GM21447 (cell line): Measurements from ENCODE around the gene CACUL1.
"Not testable (repeated sequence)": the region's sequence is repeated elsewhere in the genome, so short reads cannot be mapped to it uniquely, and the experiment has no call there.

Experiments
- ATAC-seq: cut with Tn5 transposase; IDR thresholded peaks from one replicate; pipeline ENCODE4 v1.9.1; 2021; ENCODE audit not compliant: unreplicated experiment

Gene CACUL1

GRCh38 chr10:118692872-118693271 is 61.9 kb downstream of the CACUL1 start:
- ATAC-seq = no peak

GRCh38 chr10:118689070-118689858 is 65.5 kb downstream of the CACUL1 start:
- ATAC-seq = no peak

- ATAC-seq = no peak
These were observed 67.3 kb downstream of the CACUL1 start for GRCh38 chr10:118687472-118687871.

- no peak for ATAC-seq
These were observed 72.2 kb downstream of the CACUL1 start for GRCh38 chr10:118682533-118682932.

GRCh38 chr10:118680197-118680596 is 74.6 kb downstream of the CACUL1 start:
- ATAC-seq = no peak

- no peak for ATAC-seq
These were observed 80.4 kb downstream of the CACUL1 start for GRCh38 chr10:118674226-118674919.

GRCh38 chr10:118672766-118673715 is 81.7 kb downstream of the CACUL1 start:
- ATAC-seq = no peak

DNA sequence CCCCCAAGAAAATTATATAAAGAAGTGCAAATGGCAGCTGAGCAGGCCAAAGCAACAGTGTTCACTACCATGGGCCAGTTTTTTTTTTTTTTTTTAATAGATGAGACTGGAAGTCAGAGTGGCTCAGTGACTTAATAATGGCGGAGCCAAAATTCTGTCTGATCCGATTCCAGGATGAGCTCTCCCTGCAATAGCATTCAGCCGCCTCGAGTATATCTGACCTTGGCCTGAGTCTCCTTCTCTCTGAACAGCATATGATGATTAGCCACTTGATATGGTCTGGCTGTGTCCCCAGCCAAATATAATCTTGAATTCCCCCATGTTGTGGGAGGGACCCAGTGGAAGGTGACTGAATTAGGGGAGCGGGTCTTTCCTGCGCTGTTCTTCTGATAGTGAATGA is 82.6 kb downstream of the CACUL1 start:
- no peak for ATAC-seq

DNA sequence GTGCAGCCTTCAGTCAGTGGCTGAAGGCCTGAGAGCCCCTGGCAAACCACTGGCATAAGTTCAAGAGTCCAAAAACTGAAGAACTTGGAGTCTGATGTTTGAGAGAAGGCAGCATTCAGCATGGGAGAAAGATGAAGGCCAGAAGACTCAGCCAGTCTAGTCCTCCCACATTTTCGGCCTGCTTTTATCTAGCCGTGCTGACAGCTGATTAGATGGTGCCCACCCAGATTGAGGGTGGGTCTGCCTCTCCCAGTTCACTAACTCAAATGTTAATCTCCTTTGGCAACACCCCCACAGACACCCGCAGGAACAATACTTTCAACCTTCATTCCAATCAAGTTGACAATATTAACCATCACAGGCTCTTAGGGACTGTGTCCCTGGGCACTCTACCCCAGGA is 83.5 kb downstream of the CACUL1 start:
- ATAC-seq = not testable (repeated sequence)

GRCh38 chr10:118670472-118671124 is 84.2 kb downstream of the CACUL1 start:
- ATAC-seq = no peak

DNA sequence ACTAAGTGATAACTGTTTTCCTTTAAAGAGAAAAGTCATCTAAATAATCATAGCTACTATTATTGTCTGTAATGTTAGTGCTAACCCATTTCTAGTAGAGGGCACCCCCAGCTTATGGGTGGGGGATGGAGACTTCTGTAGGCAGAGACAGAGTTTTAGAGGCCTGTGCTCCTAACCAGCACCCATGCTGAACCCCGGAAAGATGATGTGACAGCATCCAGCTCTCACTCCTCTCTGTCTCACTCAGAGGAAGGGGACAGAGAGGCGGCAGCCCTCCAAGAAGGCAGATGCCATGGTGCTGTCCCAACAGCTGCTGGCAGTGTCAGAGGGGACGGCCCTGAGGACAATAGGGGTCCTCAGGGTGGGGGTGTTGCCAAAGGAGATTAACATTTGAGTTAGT is 84.9 kb downstream of the CACUL1 start:
- ATAC-seq = no peak

DNA sequence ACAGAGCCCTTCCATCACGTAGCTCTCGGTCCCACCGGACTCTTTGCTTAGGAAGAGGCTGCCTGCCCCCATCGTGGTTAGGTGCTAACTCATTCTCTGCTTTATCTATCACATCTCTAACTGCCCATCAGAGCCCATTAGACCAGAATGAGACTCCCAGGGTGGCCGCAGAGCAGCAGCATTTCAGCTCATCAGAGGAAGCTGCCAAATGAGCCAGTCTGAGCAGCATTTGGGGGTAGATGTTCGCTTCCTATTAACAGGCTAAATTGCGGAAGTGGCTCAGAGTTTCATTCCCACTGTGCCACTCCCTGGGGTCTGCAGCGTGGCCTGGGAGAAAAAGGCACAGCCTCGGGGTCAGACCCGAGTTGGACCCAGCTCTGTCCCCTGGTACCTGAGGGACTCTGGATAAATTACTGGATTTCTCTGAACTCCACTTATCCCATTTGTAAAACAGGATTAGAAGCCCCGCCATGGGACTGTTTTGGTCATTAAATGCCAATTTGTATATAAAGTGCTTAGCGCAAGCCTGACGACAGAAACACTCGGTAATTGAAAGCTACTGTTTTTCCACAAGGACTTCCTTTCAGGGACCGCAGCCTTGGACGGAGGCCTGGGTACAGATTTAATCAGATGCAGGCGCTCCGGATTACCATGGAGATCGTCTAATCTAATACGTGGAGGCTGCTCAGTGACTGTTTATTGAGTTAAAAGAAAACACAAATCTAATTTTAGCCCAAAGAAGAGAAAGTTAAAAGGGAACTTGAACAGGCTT is 85.6 kb downstream of the CACUL1 start:
- no peak for ATAC-seq

GRCh38 chr10:118668228-118668952 is 86.4 kb downstream of the CACUL1 start:
- ATAC-seq = no peak

- ATAC-seq = no peak
These were observed 87.0 kb downstream of the CACUL1 start for GRCh38 chr10:118667732-118668131.

DNA sequence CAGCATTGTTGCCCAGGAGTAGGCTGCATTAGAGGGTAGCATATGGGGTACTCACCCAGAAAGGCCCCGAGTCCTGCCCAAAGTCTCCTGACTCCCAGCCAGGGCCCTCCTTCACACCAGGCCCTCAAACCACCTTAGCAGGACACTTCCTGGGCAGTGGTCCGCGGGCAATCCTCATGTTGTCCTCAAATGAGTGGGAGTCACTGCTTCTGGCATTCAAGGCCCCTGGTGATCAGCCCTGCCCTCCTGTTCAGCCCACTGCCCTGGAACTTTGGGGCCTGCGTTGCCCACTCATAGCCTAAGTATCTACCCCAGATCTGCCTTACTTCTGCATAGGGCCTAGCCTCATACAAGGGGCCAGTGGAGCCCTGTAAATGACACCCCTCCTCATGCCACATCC is 88.4 kb downstream of the CACUL1 start:
- ATAC-seq = no peak

DNA sequence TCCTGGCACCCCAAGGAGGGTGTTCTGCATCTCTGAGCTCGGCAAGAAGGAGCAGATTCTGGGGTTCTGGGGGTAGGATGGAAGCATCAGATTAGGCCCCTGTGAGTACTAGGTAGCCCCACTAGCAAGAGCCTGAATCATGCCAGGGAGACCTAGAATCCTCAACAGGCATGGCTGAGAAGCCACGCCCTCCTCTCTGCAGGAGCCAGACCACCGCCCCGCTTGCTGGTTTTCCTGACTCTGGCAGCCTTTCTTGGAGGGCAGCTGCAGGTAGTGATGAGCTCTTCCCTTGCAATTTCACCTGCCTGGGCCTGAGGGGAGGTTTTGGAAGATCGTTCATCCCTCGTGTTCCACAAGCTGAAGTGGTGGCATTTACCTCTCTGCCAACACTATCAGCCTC is 90.4 kb downstream of the CACUL1 start:
- no peak for ATAC-seq

GRCh38 chr10:118663176-118663575 is 91.6 kb downstream of the CACUL1 start:
- ATAC-seq = no peak

DNA sequence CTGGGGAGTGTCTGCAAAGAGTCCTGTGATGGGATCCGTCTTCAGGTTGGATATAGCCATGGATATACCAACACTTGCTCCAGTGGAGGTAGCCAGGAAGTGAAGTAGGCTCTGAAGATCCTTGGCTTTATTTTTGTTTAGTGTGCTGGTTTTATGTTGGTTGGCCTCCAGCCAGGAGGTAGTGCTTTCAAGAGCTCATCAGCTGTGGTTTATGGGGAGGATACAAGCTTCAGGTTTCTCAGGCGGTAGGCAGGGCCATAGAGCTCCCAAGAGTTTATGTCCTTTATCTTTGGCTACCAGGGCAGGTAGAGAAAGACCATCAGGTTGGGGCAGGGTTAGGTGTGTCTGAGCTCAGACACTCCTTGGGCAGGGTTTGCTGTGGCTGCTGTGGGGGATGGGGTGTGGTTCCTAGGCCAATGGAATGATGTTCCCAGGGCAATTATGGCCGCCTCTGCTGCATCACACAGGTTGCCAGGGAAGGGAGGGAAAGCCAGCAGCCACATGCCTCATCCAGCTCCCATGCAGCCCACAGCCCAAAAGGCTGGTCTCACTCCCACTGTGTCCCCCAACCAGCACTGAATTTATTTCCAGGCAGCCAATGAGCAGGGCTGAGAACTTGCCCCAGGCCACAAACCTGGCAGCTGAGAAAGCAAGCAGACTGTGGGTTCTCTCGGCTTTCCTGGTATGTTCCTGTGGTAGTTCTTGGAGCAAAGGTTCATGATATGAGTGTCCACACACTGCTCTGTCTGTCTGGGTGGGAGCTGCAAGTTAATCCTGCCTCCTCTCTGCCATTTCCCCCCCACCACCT is 92.3 kb downstream of the CACUL1 start:
- ATAC-seq = no peak

DNA sequence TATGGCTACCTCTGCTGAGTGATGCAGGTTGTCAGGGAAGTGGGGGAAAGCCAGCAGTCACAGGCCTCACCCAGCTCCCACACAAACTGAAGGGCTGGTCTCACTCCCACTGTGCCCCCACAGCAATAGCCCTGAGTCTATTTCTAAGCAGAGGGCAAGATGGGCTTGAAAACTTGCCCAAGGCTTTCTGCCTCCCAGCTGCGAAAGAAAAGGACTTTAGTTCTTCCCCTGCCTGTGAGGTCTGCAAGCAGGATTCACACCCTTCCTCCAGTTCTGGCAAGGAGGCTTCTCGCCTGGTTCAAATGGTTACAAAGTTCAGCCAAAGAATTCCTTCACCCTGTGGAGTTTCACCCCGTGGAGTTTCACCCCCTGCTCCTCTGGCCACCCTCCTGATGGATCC is 96.0 kb downstream of the CACUL1 start:
- ATAC-seq = no peak
